Activated T-cell treated with anti-CD3 and anti-CD28 coated beads, Interleukin-2, amount 50 U/mL, for 48 hours (primary cell): Measurements from ENCODE around the gene SBK2.

ENCODE experiments used
- DNase-seq, 2 experiments: peaks; one replicate each; pipeline ENCODE4 v3.0.0-alpha.2; 2020

SBK2 gene

GRCh38 chr19:55553217-55554182, 16.6 kb upstream of the SBK2 start:
- DNase-seq: no peak

- no peak for DNase-seq
Observed at GRCh38 chr19:55552620-55553019, 15.7 kb upstream of the SBK2 start.

- no peak for DNase-seq
Observed at GRCh38 chr19:55552206-55552605, 15.3 kb upstream of the SBK2 start.

- DNase-seq: no peak
Observed at GRCh38 chr19:55550321-55550650, 13.4 kb upstream of the SBK2 start.

GRCh38 chr19:55549500-55550320, 12.8 kb upstream of the SBK2 start:
- no peak for DNase-seq

GRCh38 chr19:55546822-55547614, 10.1 kb upstream of the SBK2 start:
- DNase-seq: no peak

- DNase-seq: no peak
Observed at GRCh38 chr19:55546011-55546410, 9.1 kb upstream of the SBK2 start.

- DNase-seq: no peak
Observed at GRCh38 chr19:55545443-55545842, 8.5 kb upstream of the SBK2 start, which contains the start of gene SBK3. Gene SBK3, minus strand, starts transcription at chr19:55545543. Its CDS starts 0 bp downstream, at chr19:55545543.

- no peak for DNase-seq
Observed at GRCh38 chr19:55544776-55545439, 8.0 kb upstream of the SBK2 start.

- no peak for DNase-seq
Observed at GRCh38 chr19:55544014-55544413, 7.1 kb upstream of the SBK2 start.

GRCh38 chr19:55543567-55543966, 6.6 kb upstream of the SBK2 start:
- no peak for DNase-seq

- no peak for DNase-seq
Observed at GRCh38 chr19:55542292-55542855, 5.4 kb upstream of the SBK2 start.

GRCh38 chr19:55541091-55541490, 4.2 kb upstream of the SBK2 start:
- no peak for DNase-seq

GRCh38 chr19:55540619-55541018, 3.7 kb upstream of the SBK2 start:
- DNase-seq: no peak

- no peak for DNase-seq
Observed at GRCh38 chr19:55539090-55539984, 2.4 kb upstream of the SBK2 start.

- no peak for DNase-seq
Observed at GRCh38 chr19:55538132-55538531, 1.2 kb upstream of the SBK2 start.

GRCh38 chr19:55537741-55538111, 793 bp upstream of the SBK2 start:
- DNase-seq: no peak

GRCh38 chr19:55536366-55536765, 567 bp downstream of the SBK2 start:
- DNase-seq: no peak

- DNase-seq: no peak
Observed at GRCh38 chr19:55535965-55536350, 975 bp downstream of the SBK2 start.

GRCh38 chr19:55535173-55535964, 1.6 kb downstream of the SBK2 start:
- DNase-seq: no peak
